Measurements from ENCODE around the gene PDE10A.
"Not testable (repeated sequence)": the region's sequence is repeated elsewhere in the genome, so short reads cannot be mapped to it uniquely, and the experiment has no call there.

Gene PDE10A

DNA sequence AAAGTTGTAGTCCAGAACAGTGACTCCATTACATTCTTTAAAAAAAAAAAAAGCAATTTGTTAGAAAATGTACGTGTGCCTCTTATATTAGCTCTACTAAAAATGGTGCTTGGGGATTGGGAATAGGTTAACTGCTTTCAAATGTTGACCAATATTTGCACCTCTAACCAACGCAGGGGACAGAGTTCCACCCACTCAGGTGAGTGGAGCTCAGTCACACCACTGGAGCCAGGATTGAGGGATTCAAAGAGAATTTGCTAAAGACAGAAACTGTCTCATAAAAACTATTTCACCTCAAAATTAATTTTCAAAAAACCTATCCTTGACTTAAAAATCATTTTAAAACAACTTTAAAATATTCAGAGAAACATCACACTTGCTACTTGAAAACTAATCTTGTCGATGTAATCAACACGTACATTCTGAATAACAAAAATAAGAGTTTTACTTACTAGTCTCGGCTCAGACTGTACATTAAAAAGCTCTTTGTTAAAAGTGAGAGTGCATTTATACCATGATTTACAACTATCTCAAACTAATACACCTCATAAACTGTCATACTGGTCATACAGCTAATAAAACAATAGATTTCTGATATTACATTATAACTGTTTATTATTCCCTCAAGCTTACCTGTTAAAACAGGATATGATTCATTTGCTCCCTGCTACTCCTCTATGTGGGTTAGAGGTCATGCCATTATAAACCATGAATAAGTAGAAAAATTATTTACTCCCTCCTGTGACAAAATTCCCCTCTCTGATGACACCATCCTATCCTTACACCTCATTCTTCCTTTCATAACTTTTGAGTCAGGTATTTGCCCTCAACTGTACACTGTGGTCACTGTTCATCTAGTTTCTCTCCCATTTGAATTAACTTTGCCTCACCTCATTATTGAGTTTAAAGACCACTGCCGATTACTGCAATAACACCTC, 88.6 kb downstream of the PDE10A start:
- in situ Hi-C loops (cut with HindIII; ENCODE audit: low pct_ligation_motif_present, low pct_unique_long_range_greater_than_20kb, low sequenced_read_pairs), result no loop called here
- peak; percentile 67 for DNase-seq

DNA sequence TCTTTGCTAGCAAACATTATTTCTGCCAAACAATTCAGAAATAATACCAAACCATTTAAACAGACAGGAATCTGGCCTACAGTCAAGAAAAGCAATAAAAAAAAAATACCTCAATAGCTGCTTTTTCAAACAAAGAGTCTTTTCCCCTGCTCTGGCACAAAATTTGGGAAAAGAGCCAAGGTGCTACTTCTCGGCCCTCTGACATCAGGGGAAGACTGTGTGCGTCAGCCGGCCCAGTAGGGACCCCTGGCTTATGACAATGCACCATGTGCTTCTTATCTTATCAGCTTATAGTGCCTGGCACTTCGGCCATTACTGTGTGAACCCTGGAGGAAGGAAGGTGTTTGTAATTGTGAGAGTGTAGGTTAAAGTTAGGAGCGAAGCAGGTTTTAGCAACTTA, 89.4 kb downstream of the PDE10A start:
- in situ Hi-C loops (cut with HindIII; ENCODE audit: low pct_ligation_motif_present, low pct_unique_long_range_greater_than_20kb, low sequenced_read_pairs), result no loop called here
- DNase-seq, result peak; percentile 52

DNA sequence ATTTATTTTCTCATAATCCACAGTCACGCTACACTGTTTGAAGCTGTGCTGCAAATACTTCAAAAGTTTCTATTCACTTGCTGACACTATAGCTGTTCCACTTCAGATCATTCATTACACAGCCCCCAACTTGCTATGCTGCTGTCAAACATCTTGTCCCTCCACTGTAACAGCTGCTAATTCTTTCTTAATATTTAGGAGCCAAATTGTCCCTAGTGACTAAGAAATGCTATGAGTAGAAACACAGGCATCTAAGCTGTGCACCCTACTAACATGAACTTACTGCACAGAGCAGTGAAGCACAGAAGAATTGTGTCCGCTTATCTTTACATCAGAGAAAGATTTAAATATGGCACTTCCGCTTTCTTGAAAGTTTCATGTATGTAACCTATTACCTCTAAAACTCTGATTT, 91.3 kb downstream of the PDE10A start:
- in situ Hi-C loops (cut with HindIII; ENCODE audit: low pct_ligation_motif_present, low pct_unique_long_range_greater_than_20kb, low sequenced_read_pairs), result no loop called here
- DNase-seq, result peak; percentile 11

DNA sequence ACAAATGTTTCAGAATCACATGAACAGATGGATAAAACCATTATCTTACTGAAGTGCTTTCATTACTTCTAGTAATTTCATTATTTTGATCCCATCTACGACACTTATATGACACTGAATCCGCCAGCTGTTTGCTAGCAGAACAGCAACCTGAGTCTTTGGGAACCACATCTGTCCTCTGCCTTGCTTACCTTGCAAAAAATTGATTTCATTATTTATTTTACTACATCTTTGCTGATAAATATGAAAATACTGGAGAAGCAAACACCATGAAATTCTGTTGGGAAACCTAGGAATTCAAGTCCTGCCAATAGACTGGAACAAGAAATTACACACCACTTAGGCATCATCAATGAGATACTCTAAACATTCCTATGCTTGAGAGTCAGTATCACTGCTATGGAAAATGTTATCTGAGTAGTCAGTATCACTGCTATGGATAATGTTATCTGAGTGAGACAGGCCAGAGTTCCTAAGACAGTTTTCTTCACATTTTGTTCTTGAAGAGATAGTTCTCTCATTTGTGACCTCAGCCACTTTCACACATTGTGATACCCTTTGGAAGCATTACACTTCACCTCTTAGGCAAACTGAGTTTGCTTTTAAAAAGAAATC, 91.9 kb downstream of the PDE10A start:
- DNase-seq, result peak; percentile 69
- in situ Hi-C loops (cut with HindIII; ENCODE audit: low pct_ligation_motif_present, low pct_unique_long_range_greater_than_20kb, low sequenced_read_pairs), result no loop called here

DNA sequence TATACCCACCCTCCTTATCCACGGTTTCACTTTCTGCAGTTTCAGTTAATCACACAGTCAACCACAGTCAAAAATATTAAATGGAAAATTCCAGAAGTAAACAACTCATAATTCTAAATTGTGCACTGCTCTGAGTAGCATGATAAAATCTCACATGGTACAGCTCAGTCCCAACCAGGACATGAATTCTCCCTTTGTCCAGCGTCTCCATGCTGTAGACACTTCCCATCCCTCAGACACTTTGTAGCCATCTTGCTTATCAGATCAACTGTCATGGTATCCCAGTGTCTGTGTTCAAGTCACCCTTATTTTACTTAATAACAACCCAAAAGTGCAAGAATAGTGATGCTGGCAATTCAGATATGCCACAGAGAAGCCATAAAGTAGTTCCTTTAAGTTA, 94.7 kb downstream of the PDE10A start:
- in situ Hi-C loops (cut with HindIII; ENCODE audit: low pct_ligation_motif_present, low pct_unique_long_range_greater_than_20kb, low sequenced_read_pairs), result no loop called here
- DNase-seq, result no peak

DNA sequence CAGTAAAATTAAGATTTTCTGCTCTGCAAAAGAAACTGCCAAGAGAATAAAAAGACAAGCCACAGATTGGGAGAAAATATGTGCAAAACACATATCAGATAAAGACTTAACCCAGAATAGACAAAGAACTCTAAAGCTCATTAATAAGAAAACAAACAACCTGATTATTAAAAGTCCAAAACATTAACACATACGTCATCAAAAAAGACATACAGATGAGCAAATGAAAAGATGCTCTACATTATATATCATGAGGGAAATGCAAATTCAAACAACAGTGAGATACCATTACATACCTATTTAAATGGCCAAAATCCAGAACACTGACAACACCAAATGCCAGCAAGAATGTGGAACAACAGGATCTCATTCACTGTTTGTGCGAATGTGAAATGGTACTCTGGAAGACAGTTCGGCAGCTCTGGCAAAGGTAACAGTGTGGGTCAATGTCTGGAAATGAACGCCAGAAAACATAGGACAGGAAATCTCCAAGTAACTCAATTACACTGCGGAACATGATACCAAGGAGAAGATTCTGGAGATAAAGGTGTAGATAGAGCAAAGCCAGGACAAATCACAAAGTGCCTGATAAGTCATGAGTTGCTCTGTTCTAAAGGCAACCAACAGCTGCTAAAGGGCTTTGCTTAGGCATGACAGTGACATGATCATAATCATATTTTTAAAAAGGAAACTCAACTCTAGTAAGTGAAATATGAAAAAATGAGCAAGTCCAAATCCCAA, 96.8 kb downstream of the PDE10A start:
- DNase-seq, result no peak
- in situ Hi-C loops (cut with HindIII; ENCODE audit: low pct_ligation_motif_present, low pct_unique_long_range_greater_than_20kb, low sequenced_read_pairs), result no loop called here

DNA sequence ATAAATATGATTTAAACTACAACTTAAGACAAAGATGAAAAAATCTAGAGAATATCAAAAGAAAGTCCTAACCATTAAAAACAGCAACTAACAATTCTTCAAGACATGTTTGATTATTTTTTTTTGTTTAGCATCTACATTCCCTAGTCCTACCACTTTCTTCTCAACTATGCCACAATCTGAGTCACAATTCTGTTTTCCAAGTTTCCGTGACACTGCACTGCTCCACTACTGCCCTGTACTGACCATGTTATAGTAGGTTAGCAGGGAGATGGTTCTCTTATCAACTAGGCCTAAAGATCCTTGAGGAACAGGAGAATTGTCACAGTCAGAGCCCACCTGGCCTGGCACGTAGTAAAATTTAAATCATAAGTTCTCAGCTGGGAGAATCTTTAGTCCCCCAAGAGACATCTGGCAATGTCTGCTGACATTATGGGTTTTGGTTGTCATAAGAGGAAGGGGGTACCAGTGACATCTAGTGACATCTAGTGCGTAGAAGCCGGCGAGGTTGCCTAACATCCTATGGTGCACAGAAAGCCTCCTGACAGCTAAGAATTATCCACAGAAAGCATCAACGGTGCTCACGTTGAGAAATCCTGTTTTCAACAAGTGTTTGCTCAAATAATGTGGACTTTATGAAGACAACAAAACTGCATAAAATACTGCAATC, 100.5 kb downstream of the PDE10A start:
- no peak for DNase-seq
- in situ Hi-C loops (cut with HindIII; ENCODE audit: low pct_ligation_motif_present, low pct_unique_long_range_greater_than_20kb, low sequenced_read_pairs), result no loop called here

DNA sequence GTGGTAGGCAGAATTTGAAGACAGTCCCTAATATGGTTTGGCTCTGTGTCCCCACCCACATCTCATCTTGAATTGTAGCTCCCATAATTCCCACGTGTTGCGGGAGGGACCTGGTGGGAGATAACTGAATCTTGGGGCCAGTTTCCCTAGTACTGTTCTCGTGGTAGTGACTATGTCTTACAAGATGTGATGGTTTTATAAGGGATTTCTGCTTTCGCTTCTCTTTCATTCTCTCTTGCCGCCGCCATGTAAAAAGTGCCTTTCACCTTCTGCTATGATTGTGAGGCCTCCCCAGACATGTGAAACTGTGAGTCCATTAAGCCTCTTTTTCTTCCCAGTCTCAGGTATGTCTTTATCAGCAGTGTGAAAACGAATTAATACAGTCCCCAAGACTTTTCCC, 103.4 kb downstream of the PDE10A start:
- no peak for DNase-seq
- in situ Hi-C loops (cut with HindIII; ENCODE audit: low pct_ligation_motif_present, low pct_unique_long_range_greater_than_20kb, low sequenced_read_pairs), result no loop called here

DNA sequence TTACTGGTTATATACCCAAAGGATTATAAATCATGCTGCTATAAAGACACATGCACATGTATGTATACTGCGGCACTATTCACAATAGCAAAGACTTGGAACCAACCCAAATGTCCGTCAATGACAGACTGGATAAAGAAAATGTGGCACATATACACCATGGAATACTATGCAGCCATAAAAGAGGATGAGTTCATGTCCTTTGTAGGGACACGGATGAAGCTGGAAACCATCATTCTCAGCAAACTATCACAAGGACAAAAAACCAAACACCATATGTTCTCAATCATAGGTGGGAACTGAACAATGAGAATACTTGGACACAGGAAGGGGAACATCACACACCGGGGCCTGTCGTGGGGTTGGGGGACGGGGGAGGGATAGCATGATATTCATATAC, 104.9 kb downstream of the PDE10A start:
- in situ Hi-C loops (cut with HindIII; ENCODE audit: low pct_ligation_motif_present, low pct_unique_long_range_greater_than_20kb, low sequenced_read_pairs); DNase-seq: not testable (repeated sequence)

DNA sequence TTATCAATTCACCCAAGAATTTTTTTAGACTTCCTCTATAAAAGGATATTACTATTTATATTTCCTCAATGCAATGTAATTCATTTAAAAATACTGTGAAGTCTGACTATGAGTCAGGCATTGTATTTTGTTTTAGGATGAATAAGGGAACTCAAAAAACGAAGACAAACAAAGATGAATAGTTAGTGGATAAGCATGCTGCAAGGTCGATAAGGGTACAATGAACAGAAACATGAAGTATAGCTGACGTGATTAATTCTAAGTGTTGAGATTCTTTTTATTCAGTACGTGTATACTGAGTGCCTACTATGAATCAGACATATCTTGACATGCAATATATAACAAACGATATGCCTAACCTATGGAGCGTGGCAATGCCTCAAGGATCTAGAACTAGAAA, 105.4 kb downstream of the PDE10A start:
- no peak for DNase-seq
- in situ Hi-C loops (cut with HindIII; ENCODE audit: low pct_ligation_motif_present, low pct_unique_long_range_greater_than_20kb, low sequenced_read_pairs), result no loop called here

DNA sequence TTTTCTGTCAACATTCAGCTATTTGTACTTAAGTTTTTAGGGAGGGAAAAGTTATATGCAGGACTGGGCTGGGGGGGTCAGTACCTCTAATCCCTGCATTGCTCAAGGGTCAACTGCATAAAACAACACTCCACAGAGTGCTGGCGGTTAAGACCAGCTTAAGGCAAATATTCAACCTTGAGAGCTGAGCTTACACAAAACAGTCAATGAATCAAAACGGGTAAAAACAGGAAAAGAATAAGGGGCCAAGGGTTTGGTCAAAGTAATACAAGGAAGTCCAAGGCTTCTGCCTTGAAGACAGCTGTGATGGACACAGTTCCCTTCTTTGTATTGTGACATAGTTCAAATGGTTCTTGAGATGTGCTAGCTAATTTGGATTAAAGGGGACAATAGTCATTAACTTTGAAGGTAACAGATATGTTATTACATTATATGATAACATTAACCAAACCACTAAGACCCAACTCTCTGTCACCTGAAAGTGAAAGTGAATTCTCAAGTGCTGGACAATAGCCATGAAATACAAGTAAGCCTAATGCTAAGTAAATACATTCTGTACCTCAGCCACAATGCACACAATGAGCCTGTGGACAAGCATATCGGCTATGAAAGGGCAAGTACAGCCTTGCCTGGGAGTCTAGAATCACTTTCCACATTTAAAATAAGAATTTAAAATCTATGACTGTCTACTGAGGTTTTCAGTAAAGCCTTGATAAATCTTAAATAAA, 106.8 kb downstream of the PDE10A start:
- in situ Hi-C loops (cut with HindIII; ENCODE audit: low pct_ligation_motif_present, low pct_unique_long_range_greater_than_20kb, low sequenced_read_pairs), result no loop called here
- DNase-seq, result peak; percentile 54

DNA sequence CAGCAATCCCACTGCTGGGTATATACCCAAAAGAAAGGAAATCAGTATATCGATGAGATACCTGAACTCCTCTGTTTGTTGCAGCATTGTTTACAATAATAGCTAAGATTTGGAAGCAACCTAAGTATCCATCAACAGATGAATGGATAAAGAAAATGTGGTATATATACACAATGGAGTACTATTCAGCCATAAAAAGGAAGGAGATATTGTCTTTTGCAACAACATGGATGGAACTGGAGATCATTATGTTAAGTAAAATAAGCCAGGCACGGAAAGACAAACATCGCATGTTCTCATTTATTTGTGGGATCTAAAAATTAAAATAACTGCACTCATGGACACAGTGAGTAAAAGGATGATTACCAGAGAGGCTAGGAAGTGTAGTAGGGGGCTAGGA, 108.4 kb downstream of the PDE10A start:
- in situ Hi-C loops (cut with HindIII; ENCODE audit: low pct_ligation_motif_present, low pct_unique_long_range_greater_than_20kb, low sequenced_read_pairs); DNase-seq: not testable (repeated sequence)

DNA sequence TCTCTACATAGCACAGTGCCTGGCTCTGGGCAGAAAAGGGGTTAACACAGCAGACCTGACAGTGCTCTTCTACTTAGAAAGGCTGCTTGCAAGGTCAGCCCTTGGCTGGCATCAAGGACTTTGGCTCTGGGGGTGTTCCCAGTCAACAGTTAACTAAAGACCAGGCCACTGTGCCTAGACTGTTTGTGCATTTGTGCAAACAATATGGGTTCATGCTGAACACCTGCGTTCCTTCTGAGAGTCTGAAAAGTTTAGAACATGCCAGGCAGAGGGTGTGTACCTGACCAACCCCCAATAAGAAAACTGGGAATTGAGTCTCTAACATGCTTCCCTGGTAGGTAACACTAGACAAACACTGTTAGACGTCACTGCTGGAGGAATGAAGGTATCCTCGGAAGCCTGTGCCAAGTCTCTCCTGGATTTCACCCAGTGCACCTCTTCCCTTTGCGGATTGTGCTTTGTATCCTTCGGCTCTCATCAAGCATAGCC, 110.7 kb downstream of the PDE10A start:
- in situ Hi-C loops (cut with HindIII; ENCODE audit: low pct_ligation_motif_present, low pct_unique_long_range_greater_than_20kb, low sequenced_read_pairs), result no loop called here
- no peak for DNase-seq

DNA sequence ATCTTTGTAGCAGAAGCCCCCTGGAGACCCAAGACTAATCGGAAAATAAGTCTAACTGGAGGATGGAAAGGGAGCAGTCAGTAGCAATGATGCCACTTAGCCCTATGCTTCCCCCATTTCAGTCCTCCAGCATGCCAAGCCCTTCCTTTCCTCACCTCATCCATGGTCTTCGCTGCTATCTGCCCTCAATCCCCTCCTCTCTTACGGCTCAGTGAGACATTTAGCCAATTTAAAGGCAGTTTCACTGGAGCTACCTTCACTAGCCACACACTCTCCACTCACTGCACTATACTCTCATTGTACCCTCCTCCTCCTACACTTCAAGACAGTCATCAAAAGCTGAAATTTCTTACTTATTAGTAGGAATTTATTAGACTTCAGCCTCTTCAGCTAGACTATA, 111.2 kb downstream of the PDE10A start:
- DNase-seq, result no peak
- in situ Hi-C loops (cut with HindIII; ENCODE audit: low pct_ligation_motif_present, low pct_unique_long_range_greater_than_20kb, low sequenced_read_pairs), result no loop called here

DNA sequence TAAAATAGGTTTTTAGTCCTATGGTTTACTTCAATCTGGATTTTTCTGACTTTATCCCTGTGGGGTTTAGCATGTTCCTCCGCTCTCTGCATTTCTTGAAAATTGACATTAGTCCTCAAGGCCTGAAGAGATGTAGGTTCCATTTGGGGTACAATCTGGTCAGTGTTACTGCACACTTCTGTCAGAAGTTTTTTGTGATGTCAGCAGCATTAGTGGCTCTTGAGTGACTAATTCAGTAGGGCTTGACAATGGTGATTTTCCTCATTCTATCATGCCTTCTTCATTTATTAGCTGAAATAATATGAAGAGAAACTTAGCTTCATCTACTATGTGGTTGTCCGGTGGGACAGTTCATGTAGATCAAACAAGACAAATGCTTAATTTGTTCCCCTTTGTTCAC, 114.6 kb downstream of the PDE10A start:
- DNase-seq, result no peak
- in situ Hi-C loops (cut with HindIII; ENCODE audit: low pct_ligation_motif_present, low pct_unique_long_range_greater_than_20kb, low sequenced_read_pairs), result no loop called here

DNA sequence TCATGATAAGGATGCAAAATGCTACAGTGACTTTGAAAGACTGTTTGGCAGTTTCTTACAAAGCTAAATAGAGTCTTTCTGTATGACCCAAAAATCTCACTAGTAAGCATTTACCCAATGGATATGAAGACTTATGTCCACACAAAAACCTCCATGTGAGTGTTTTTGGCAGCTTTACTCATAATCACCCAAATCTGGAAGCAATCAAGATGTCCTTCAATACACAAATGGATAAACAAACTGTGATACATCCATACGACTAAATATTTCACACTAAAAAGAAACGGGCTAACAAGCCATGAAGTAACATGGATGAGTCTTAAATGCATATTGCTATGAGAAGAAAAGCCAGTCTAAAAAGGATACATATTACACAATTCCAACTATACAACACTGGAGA, 117.2 kb downstream of the PDE10A start:
- DNase-seq, result no peak
- in situ Hi-C loops (cut with HindIII; ENCODE audit: low pct_ligation_motif_present, low pct_unique_long_range_greater_than_20kb, low sequenced_read_pairs), result no loop called here

DNA sequence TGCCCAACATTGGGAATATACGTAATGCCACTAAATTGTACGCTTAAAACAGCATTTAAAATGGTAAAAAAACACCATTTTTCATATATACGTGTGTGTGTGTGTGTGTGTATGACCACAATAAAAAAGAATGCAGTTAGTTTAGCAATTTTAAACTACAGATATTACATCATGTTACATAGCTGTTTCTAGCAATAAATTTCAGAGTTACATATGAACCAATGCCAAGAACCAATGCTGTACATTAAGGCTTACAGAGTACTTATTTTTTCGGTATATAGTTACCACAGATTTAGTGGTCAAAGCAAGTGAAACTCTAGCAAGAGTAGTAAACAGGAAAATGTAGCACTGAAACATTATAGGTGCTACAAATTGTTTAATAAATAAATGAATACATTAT, 119.3 kb downstream of the PDE10A start:
- DNase-seq, result no peak
- in situ Hi-C loops (cut with HindIII; ENCODE audit: low pct_ligation_motif_present, low pct_unique_long_range_greater_than_20kb, low sequenced_read_pairs), result no loop called here

DNA sequence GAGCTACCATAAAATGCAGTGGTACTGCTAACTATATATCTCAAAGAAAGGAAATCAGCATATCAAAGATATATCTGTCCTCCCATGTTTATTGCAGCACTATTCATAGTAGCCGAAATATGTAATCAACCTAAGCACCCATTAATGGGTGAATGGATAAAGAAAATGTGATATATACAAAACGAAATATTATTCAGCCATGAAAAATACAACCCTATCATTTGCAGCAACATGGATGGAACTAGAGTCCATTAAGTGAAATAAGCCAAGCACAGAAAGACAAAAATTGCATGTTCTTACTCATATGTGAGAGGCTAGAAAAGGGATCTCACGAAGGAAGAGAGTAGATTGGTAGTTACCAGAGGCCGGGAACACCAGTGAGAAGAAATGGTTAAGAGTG, 126.1 kb downstream of the PDE10A start:
- no peak for DNase-seq
- in situ Hi-C loops (cut with HindIII; ENCODE audit: low pct_ligation_motif_present, low pct_unique_long_range_greater_than_20kb, low sequenced_read_pairs), result no loop called here
